Mesendoderm (in vitro differentiated cells): Measurements from ENCODE around the gene TMEM89.

Experiments
- DNase-seq: peaks from one replicate; pipeline ENCODE4 v3.0.0; 2013
- H2AK5ac ChIP-seq: 2 replicates; pipeline ENCODE4 v1.6.1; 2013; ENCODE audit warnings: low read length, inconsistent platforms
- H2BK120ac ChIP-seq: 2 replicates; pipeline ENCODE4 v1.6.1; 2013; ENCODE audit warnings: low read depth, mild to moderate bottlenecking, low read length, moderate library complexity, mixed read lengths
- H2BK15ac ChIP-seq: replicated peaks from 2 replicates; pipeline ENCODE4 v1.6.1; 2013; ENCODE audit warnings: low read depth, mild to moderate bottlenecking, moderate library complexity
- H2BK5ac ChIP-seq: 2 replicates; pipeline ENCODE4 v1.6.1; 2013; ENCODE audit warnings: low read length, inconsistent platforms
- H3K18ac ChIP-seq: 2 replicates; pipeline ENCODE4 v1.6.1; 2013; ENCODE audit warnings: mild to moderate bottlenecking, low read length, mixed read lengths
- H3K23ac ChIP-seq: one replicate; pipeline ENCODE4 v1.6.1; 2013; ENCODE audit warnings: low read length
- H3K27ac ChIP-seq: 2 replicates; pipeline ENCODE4 v1.5.1; 2013; ENCODE audit warnings: low read depth, mild to moderate bottlenecking, inconsistent platforms, low read length, moderate library complexity
- H3K27me3 ChIP-seq: 2 replicates; pipeline ENCODE4 v1.6.1; 2013; ENCODE audit warnings: low read length, control low read depth, mild to moderate bottlenecking, inconsistent platforms; ENCODE audit not compliant: insufficient read depth, poor library complexity
- H3K36me3 ChIP-seq: 2 replicates; pipeline ENCODE4 v1.6.1; 2013; ENCODE audit warnings: low read length, inconsistent platforms; ENCODE audit not compliant: control insufficient read depth, insufficient read depth
- H3K4ac ChIP-seq: one replicate; pipeline ENCODE4 v1.6.1; 2013; ENCODE audit warnings: low read depth, mild to moderate bottlenecking, low read length, moderate library complexity
- H3K4me1 ChIP-seq: 2 replicates; pipeline ENCODE4 v1.6.1; 2013; ENCODE audit warnings: low read depth, low read length, inconsistent platforms; ENCODE audit not compliant: control insufficient read depth
- H3K4me2 ChIP-seq: 2 replicates; pipeline ENCODE4 v1.6.1; 2013; ENCODE audit warnings: low read length
- H3K4me3 ChIP-seq: 2 replicates; pipeline ENCODE4 v1.5.1; 2013; ENCODE audit warnings: mild to moderate bottlenecking, low read length
- H3K56ac ChIP-seq: one replicate; pipeline ENCODE4 v1.6.1; 2013; ENCODE audit warnings: low read length
- H3K79me1 ChIP-seq: 2 replicates; pipeline ENCODE4 v1.6.1; 2013; ENCODE audit warnings: low read length, inconsistent platforms
- H3K79me2 ChIP-seq: 2 replicates; pipeline ENCODE4 v1.6.1; 2013; ENCODE audit warnings: mild to moderate bottlenecking, low read length; ENCODE audit not compliant: control insufficient read depth, insufficient read depth
- H3K9ac ChIP-seq: 2 replicates; pipeline ENCODE4 v1.6.1; 2013; ENCODE audit warnings: low read length, inconsistent platforms
- H4K5ac ChIP-seq: one replicate; pipeline ENCODE4 v1.6.1; 2013; ENCODE audit warnings: low read length
- H4K8ac ChIP-seq: one replicate; pipeline ENCODE4 v1.6.1; 2013; ENCODE audit warnings: low read depth, mild to moderate bottlenecking, control low read depth, low read length, moderate library complexity
- WGBS: extraction: QIAGEN DNeasy Blood & Tissue Kit; methylation state at CpG from one replicate; pipeline ENCODE4 v1.1.7; 2013; ENCODE audit warnings: low lambda C conversion rate, missing lambda C conversion rate; ENCODE audit not compliant: insufficient coverage; ENCODE audit errors: extremely low coverage; 5-methylcytosine and 5-hydroxymethylcytosine counted together

The TMEM89 gene

DNA sequence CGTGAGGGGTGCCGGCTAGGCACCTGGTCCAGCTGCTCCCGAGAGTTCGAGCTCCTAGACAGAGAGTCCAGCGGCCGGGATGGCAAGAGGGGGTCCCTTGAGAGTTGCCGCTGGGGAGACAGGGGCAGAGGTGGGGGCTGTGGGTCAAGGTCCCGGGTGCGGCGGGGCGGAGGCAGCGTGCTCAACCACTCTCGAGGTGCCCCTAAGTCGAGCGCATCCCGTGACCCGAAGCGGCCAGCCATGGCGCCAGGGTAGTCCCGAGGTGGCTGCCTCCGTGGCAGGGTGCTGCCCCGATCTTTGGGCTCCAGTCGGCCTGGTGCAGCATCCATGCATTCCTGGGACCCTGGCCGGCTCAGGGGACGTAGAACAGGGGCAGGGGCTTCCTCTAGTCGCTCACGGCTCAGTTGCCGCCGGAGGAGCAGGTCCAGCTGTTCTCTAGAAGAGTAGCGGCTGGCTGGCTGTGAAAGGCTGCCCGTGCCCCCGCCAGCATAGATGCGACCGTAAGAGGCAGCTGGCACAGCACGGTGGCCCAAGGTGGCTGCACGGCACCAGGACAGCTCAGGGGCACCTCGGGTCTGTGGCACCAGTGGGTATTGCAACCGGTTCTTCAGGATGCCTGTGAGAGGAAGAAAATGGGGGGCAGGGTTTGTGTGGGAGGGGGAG lies 18.5 kb upstream of the TMEM89 start:
- H3K18ac ChIP-seq: no peak overlapping the region
- DNase-seq: no peak
- no peak overlapping the region for H2BK15ac ChIP-seq
- no CpG with 5 or more reads among the region's 38 CpGs for WGBS
- no peak overlapping the region for H3K23ac ChIP-seq
- H3K56ac ChIP-seq: no peak overlapping the region
- H3K79me2 ChIP-seq: no peaks in the 10 kb centered on the region
- no peaks in the 10 kb centered on the region for H3K79me1 ChIP-seq
- no peak overlapping the region for H4K8ac ChIP-seq
- H3K4me3 ChIP-seq: no peak overlapping the region
- no peak overlapping the region for H3K9ac ChIP-seq
- H3K4me2 ChIP-seq: no peak overlapping the region
- no peaks in the 10 kb centered on the region for H3K27me3 ChIP-seq
- H2BK5ac ChIP-seq: no peak overlapping the region
- no peak overlapping the region for H3K27ac ChIP-seq
- no peaks in the 10 kb centered on the region for H3K36me3 ChIP-seq
- no peak overlapping the region for H3K4ac ChIP-seq
- H2BK120ac ChIP-seq: no peak overlapping the region
- no peak overlapping the region for H2AK5ac ChIP-seq
- no peak overlapping the region for H4K5ac ChIP-seq
- H3K4me1 ChIP-seq: peaks cover 9% of the 10 kb centered on the region

DNA sequence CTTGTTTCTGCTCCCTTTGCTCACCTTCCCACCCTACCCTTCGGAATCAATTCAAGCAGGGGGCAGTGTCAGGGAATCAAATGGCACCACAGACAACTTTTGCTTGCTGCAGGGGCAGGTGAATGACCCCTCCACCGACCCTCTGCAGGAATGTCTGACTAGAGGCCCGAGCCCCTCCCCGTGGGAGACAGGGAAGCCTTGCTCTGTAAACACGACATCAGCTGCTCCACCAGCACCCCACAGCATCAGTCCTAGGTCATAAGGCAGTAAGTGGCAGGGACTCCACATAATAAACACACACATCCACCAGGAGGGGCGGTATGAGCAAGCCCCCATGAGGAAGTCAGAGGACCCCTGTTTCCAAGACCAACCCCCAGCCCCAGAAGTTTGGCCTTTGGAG lies 15.7 kb upstream of the TMEM89 start:
- no peak overlapping the region for H3K9ac ChIP-seq
- H4K8ac ChIP-seq: no peak overlapping the region
- H3K23ac ChIP-seq: no peak overlapping the region
- no peak overlapping the region for H3K4ac ChIP-seq
- no peaks in the 10 kb centered on the region for H3K27me3 ChIP-seq
- H3K79me1 ChIP-seq: peaks cover 5% of the 10 kb centered on the region
- H3K36me3 ChIP-seq: no peaks in the 10 kb centered on the region
- no peak overlapping the region for H4K5ac ChIP-seq
- H3K4me2 ChIP-seq: no peak overlapping the region
- no peak overlapping the region for H2BK15ac ChIP-seq
- H3K18ac ChIP-seq: no peak overlapping the region
- H3K4me1 ChIP-seq: peaks cover 14% of the 10 kb centered on the region
- H3K27ac ChIP-seq: no peak overlapping the region
- H2AK5ac ChIP-seq: no peak overlapping the region
- H2BK5ac ChIP-seq: no peak overlapping the region
- peaks cover 3% of the 10 kb centered on the region for H3K79me2 ChIP-seq
- H3K56ac ChIP-seq: peak overlapping the region; percentile 22
- no peak overlapping the region for H3K4me3 ChIP-seq
- DNase-seq: peak; percentile 27
- no peak overlapping the region for H2BK120ac ChIP-seq
- WGBS: no CpG with 5 or more reads among the region's 6 CpGs

GRCh38 chr3:48636149-48636655 lies 14.6 kb upstream of the TMEM89 start:
- no CpG with 5 or more reads among the region's 10 CpGs for WGBS
- no peaks in the 10 kb centered on the region for H3K36me3 ChIP-seq

DNA sequence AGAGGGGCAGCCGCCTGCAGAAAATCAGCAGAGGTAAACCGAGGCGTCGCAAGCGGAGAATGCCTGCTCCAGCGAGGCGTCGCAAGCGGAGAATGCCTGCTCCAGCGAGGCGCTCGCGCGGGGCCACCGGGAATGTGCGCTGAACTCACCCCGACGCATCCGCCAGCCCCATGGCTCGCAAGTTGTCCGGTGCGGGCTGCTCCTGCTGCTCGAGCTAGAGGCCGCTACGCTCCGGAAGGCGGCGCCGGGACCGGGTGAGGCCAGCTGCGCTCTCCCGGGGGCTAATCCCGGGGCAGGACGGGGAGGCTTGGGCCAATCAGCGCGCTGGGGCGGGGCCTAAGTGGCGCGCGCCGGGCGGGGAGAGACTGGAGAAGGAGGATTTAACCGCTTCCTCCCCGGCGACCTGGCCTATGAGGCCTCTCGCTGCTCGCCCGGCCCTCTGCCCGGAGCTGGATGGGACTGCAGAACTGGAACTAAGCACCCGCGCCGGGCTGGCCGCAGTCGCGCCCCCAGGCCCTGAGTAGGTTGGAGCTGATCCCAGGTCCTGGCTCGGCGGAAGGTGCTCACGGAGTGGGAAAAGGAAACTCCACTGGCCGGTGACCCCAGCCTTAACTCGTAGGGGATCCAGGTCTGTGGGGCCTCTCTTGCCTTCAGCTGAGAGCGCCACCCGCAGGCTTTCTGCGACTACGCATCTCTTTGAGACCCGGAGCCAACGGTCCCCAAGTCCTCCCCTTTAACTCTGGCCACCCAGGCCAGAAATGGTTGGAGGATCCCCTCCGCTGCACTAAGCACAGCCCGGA lies 13.9 kb upstream of the TMEM89 start, which contains the start of gene SLC26A6:
Gene SLC26A6 (minus strand): TSS at position 240 of the 800 bp plus-strand sequence. CDS start 68 bp downstream, at position 172.
- peak within 1 kb of the TSS; percentile 97 for H3K56ac ChIP-seq
- H3K18ac ChIP-seq: peak within 1 kb of the TSS; percentile 85
- peak within 1 kb of the TSS; percentile 70 for H3K4ac ChIP-seq
- peak within 1 kb of the TSS; percentile 90 for H3K4me3 ChIP-seq
- no peaks in the 10 kb centered on the region for H3K36me3 ChIP-seq
- peak within 1 kb of the TSS; percentile 98 for H3K9ac ChIP-seq
- no peak within 1 kb of the TSS for H2AK5ac ChIP-seq
- peaks cover 3% of the 10 kb centered on the region for H3K79me2 ChIP-seq
- peak within 1 kb of the TSS; percentile 93 for H3K27ac ChIP-seq
- peak within 1 kb of the TSS; percentile 85 for H3K23ac ChIP-seq
- DNase-seq: peak; percentile 99
- no peak within 1 kb of the TSS for H4K8ac ChIP-seq
- H2BK120ac ChIP-seq: no peak within 1 kb of the TSS
- H2BK15ac ChIP-seq: no peak within 1 kb of the TSS
- peaks cover 14% of the 10 kb centered on the region for H3K4me1 ChIP-seq
- peak within 1 kb of the TSS; percentile 79 for H2BK5ac ChIP-seq
- peaks cover 5% of the 10 kb centered on the region for H3K79me1 ChIP-seq
- peak within 1 kb of the TSS; percentile 97 for H3K4me2 ChIP-seq
- WGBS: no CpG with 5 or more reads among the region's 68 CpGs
- no peaks in the 10 kb centered on the region for H3K27me3 ChIP-seq
- H4K5ac ChIP-seq: peak within 1 kb of the TSS; percentile 40

More at GRCh38 chr3:48636149-48636655, 14.6 kb upstream of the TMEM89 start:
- Histone ChIP-seq H3K56ac (peak overlapping the region; percentile 92), H2BK5ac (peak overlapping the region; percentile 32), H3K4me1 (peaks cover 14% of the 10 kb centered on the region), H4K5ac (peak overlapping the region; percentile 40), H3K79me1 (peaks cover 5% of the 10 kb centered on the region), H3K18ac (peak overlapping the region; percentile 11), H2BK15ac (no peak overlapping the region), H3K23ac (no peak overlapping the region), H3K4ac (no peak overlapping the region), H3K4me3 (peak overlapping the region; percentile 28), H3K27me3 (no peaks in the 10 kb centered on the region), H4K8ac (no peak overlapping the region), H3K9ac (peak overlapping the region; percentile 81), H3K4me2 (peak overlapping the region; percentile 87), H3K27ac (peak overlapping the region; percentile 65), H2BK120ac (no peak overlapping the region), H3K79me2 (peaks cover 3% of the 10 kb centered on the region), H2AK5ac (peak overlapping the region; percentile 78)
- peak; percentile 24 for DNase-seq

GRCh38 chr3:48634661-48635221 lies 13.2 kb upstream of the TMEM89 start:
- H3K27me3 ChIP-seq: no peaks in the 10 kb centered on the region
- no peak overlapping the region for H2BK120ac ChIP-seq
- H3K79me2 ChIP-seq: peaks cover 3% of the 10 kb centered on the region
- H3K23ac ChIP-seq: peak overlapping the region; percentile 85
- H3K56ac ChIP-seq: peak overlapping the region; percentile 97
- H3K4ac ChIP-seq: peak overlapping the region; percentile 70
- WGBS: no CpG with 5 or more reads among the region's 30 CpGs
- H2BK5ac ChIP-seq: peak overlapping the region; percentile 79
- peak overlapping the region; percentile 90 for H3K4me3 ChIP-seq
- H3K27ac ChIP-seq: peak overlapping the region; percentile 93
- H3K36me3 ChIP-seq: peaks cover 2% of the 10 kb centered on the region
- peak; percentile 83 for DNase-seq
- peaks cover 5% of the 10 kb centered on the region for H3K79me1 ChIP-seq
- H4K5ac ChIP-seq: no peak overlapping the region
- peak overlapping the region; percentile 85 for H3K18ac ChIP-seq
- H2AK5ac ChIP-seq: no peak overlapping the region
- H3K4me1 ChIP-seq: peaks cover 14% of the 10 kb centered on the region
- no peak overlapping the region for H2BK15ac ChIP-seq
- H3K9ac ChIP-seq: peak overlapping the region; percentile 98
- peak overlapping the region; percentile 97 for H3K4me2 ChIP-seq
- H4K8ac ChIP-seq: no peak overlapping the region
